Neutrophil (primary cell): ENCODE results near the gene GNB4.

Source experiments
- H3K27ac ChIP-seq: fragments of 200-600 bp; sonication (generic); 2 replicates; pipeline ENCODE4 v1.5.1; 2016; ENCODE audit warnings: mild to moderate bottlenecking, moderate library complexity
- H3K27me3 ChIP-seq: fragments of 200-600 bp; sonication (generic); 2 replicates; pipeline ENCODE4 v1.6.0; 2016; ENCODE audit warnings: mild to moderate bottlenecking
- H3K36me3 ChIP-seq: fragments of 200-600 bp; sonication (generic); 2 replicates; pipeline ENCODE4 v1.5.1; 2017
- H3K4me1 ChIP-seq, 2 experiments: fragments of 200-600 bp in 1 of 2; sonication (generic) in 1 of 2; 1 replicate in 1 of 2; 2 replicates in 1 of 2; pipeline versions ENCODE4 v1.5.1 to v1.6.1; 2013 to 2016; ENCODE audit warnings: low read depth in 1 of 2, low read length in 1 of 2, mild to moderate bottlenecking in 1 of 2, moderate library complexity in 1 of 2; ENCODE audit not compliant: control insufficient read depth in 1 of 2, insufficient read depth in 1 of 2
- H3K4me3 ChIP-seq, 2 experiments: fragments of 200-600 bp in 1 of 2; sonication (generic) in 1 of 2; 1 replicate in 1 of 2; 2 replicates in 1 of 2; pipeline ENCODE4 v1.5.1; 2013 to 2016; ENCODE audit warnings: low read depth in 1 of 2, low read length in 1 of 2, mild to moderate bottlenecking in 1 of 2, moderate library complexity in 1 of 2
- H3K9me3 ChIP-seq: fragments of 200-600 bp; sonication (generic); 2 replicates; pipeline ENCODE4 v1.5.1; 2016
- CTCF ChIP-seq: fragments of 200-600 bp; sonication (generic); IDR thresholded peaks from 2 replicates; pipeline ENCODE4 v1.5.1; 2016; ENCODE audit warnings: antibody characterized with exemption

GNB4 gene

GRCh38 chr3:179398574-179399231 lies 52.6 kb downstream of the GNB4 start:
- no peak overlapping the region for H3K4me3 ChIP-seq
- peaks cover 79% of the 10 kb centered on the region for H3K36me3 ChIP-seq
- H3K27me3 ChIP-seq: no peaks in the 10 kb centered on the region
- H3K9me3 ChIP-seq: no peaks in the 10 kb centered on the region
- no peak overlapping the region for H3K27ac ChIP-seq
- no peak for TF ChIP-seq CTCF
- no peaks in the 10 kb centered on the region for H3K4me1 ChIP-seq

GRCh38 chr3:179391906-179392305 lies 59.4 kb downstream of the GNB4 start:
- peaks cover 84% of the 10 kb centered on the region for H3K36me3 ChIP-seq
- no peak for TF ChIP-seq CTCF

GRCh38 chr3:179376474-179376873 lies 74.8 kb downstream of the GNB4 start:
- Histone ChIP-seq H3K9me3 (no peaks in the 10 kb centered on the region), H3K27ac (no peak overlapping the region), H3K36me3 (peaks cover 84% of the 10 kb centered on the region), H3K4me3 (no peak overlapping the region), H3K27me3 (no peaks in the 10 kb centered on the region), H3K4me1 (no peaks in the 10 kb centered on the region)
- TF ChIP-seq CTCF: no peak

More at GRCh38 chr3:179391906-179392305, 59.4 kb downstream of the GNB4 start:
- H3K27ac ChIP-seq: no peak overlapping the region
- no peaks in the 10 kb centered on the region for H3K4me1 ChIP-seq
- H3K4me3 ChIP-seq: no peak overlapping the region
- no peaks in the 10 kb centered on the region for H3K9me3 ChIP-seq
- H3K27me3 ChIP-seq: no peaks in the 10 kb centered on the region

- Histone ChIP-seq H3K27ac (no peak overlapping the region), H3K27me3 (no peaks in the 10 kb centered on the region), H3K4me1 (no peaks in the 10 kb centered on the region), H3K36me3 (peaks cover 76% of the 10 kb centered on the region), H3K4me3 (no peak overlapping the region), H3K9me3 (no peaks in the 10 kb centered on the region)
- no peak for TF ChIP-seq CTCF
Measured at GRCh38 chr3:179375091-179375999, 75.9 kb downstream of the GNB4 start.

GRCh38 chr3:179373938-179374337 lies 77.3 kb downstream of the GNB4 start:
- H3K4me3 ChIP-seq: no peak overlapping the region
- H3K27ac ChIP-seq: no peak overlapping the region
- TF ChIP-seq CTCF: no peak
- peaks cover 76% of the 10 kb centered on the region for H3K36me3 ChIP-seq
- no peaks in the 10 kb centered on the region for H3K4me1 ChIP-seq
- no peaks in the 10 kb centered on the region for H3K9me3 ChIP-seq
- no peaks in the 10 kb centered on the region for H3K27me3 ChIP-seq
